Calu3 (cell line): ENCODE data around the gene PNMT. TPM values are rescaled to one million over a fixed set of nuclear protein-coding genes. Genes with fewer than 3 reads are reported as not detected.

ENCODE experiments used
- BruUV-seq: library from RNA; stranded (reverse); fragments of 400-500 nt; replicated peaks from 2 replicates; lab custom pipeline; 2021; lab: Mats Ljungman, UMichigan
- CTCF ChIA-PET: fragments of 300-600 bp; sonication (Branson Sonifier 250); formaldehyde crosslinking; loops from one replicate; lab custom pipeline; 2022; ENCODE audit warnings: antibody characterized with exemption; lab: Charles Lee
- DNase-seq: peaks from one replicate; pipeline ENCODE4 v3.0.0; 2022
- H3K27ac Mint-ChIP-seq: one replicate; pipeline ENCODE4 v1.8.0; 2022; ENCODE audit warnings: mixed read lengths; ENCODE audit not compliant: unreplicated experiment
- H3K27me3 Mint-ChIP-seq: one replicate; pipeline ENCODE4 v1.8.0; 2022; ENCODE audit warnings: mixed read lengths; ENCODE audit not compliant: unreplicated experiment
- H3K36me3 Mint-ChIP-seq: one replicate; pipeline ENCODE4 v1.8.0; 2022; ENCODE audit warnings: mild to moderate bottlenecking, moderate library complexity, mixed read lengths; ENCODE audit not compliant: insufficient read depth, unreplicated experiment
- H3K4me1 Mint-ChIP-seq: one replicate; pipeline ENCODE4 v1.8.0; 2022; ENCODE audit warnings: mild to moderate bottlenecking, low read depth, mixed read lengths; ENCODE audit not compliant: unreplicated experiment
- H3K4me3 Mint-ChIP-seq: one replicate; pipeline ENCODE4 v1.8.0; 2022; ENCODE audit warnings: mild to moderate bottlenecking, low read depth, moderate library complexity, mixed read lengths; ENCODE audit not compliant: unreplicated experiment
- H3K9me3 Mint-ChIP-seq: one replicate; pipeline ENCODE4 v1.8.0; 2022; ENCODE audit warnings: low read depth, mixed read lengths; ENCODE audit not compliant: unreplicated experiment
- CTCF ChIP-seq: fragments of 200-600 bp; IDR thresholded peaks from one replicate; pipeline ENCODE4 v1.8.0; 2022; ENCODE audit warnings: antibody characterized with exemption; ENCODE audit not compliant: unreplicated experiment
- intact Hi-C: fragments of 100-400 bp; cut with micrococcal nuclease; formaldehyde crosslinking; loops from one replicate; pipeline ENCODE4 v1.10.0; 2022; ENCODE audit not compliant: unreplicated experiment
- total RNA-seq: library from RNA; stranded (reverse); gene quantifications from 2 replicates; pipeline ENCODE4 v1.2.3, GENCODE V29; 2022

PNMT gene
- total RNA-seq, 1 experiment from 2014 or later, result 1.3 TPM

GRCh38 chr17:39639043-39639442 lies 29.2 kb upstream of the PNMT start:
- Mint-ChIP-seq H3K4me3 (no peak overlapping the region), H3K27ac (no peak overlapping the region), H3K4me1 (peaks cover 70% of the 10 kb centered on the region), H3K36me3 (peaks cover 30% of the 10 kb centered on the region), H3K27me3 (no peaks in the 10 kb centered on the region), H3K9me3 (no peaks in the 10 kb centered on the region)
- no peak for DNase-seq
- intact Hi-C loops, result loop anchor here (10.0 kb wide), 3 partner anchors 476 to 856 kb away; partner anchors contain the start of gene CDC6
- CTCF ChIA-PET, result interaction anchor here (0.5 to 161.2 kb wide), 20 partner anchors 18 to 327 kb away, joined by 3 to 42089 read pairs (median 10); partner anchors contain the start of genes ERBB2, GRB7, GSDMA and GSDMB
- no TSS peak for BruUV-seq
- TF ChIP-seq CTCF, result no peak

- no peaks in the 10 kb centered on the region for H3K9me3 Mint-ChIP-seq
- no TSS peak for BruUV-seq
- intact Hi-C loops, result loop anchor here (10.0 kb wide), 3 partner anchors 475 to 855 kb away; partner anchors contain the start of gene CDC6
- no peak overlapping the region for H3K4me3 Mint-ChIP-seq
- peaks cover 38% of the 10 kb centered on the region for H3K36me3 Mint-ChIP-seq
- DNase-seq, result peak; percentile 77
- H3K27ac Mint-ChIP-seq, result no peak overlapping the region
- no peaks in the 10 kb centered on the region for H3K27me3 Mint-ChIP-seq
- TF ChIP-seq CTCF, result no peak
- peaks cover 77% of the 10 kb centered on the region for H3K4me1 Mint-ChIP-seq
- CTCF ChIA-PET, result interaction anchor here (0.5 to 161.2 kb wide), 22 partner anchors 19 to 778 kb away, joined by 3 to 42089 read pairs (median 8); partner anchors contain the start of genes ERBB2, GRB7, GSDMA and GSDMB
Measured at GRCh38 chr17:39639566-39640458, 28.4 kb upstream of the PNMT start.

GRCh38 chr17:39640591-39641031 lies 27.6 kb upstream of the PNMT start:
- intact Hi-C loops, result no loop called here
- CTCF ChIA-PET, result interaction anchor here (0.7 to 161.2 kb wide), 16 partner anchors 20 to 835 kb away, joined by 3 to 42089 read pairs (median 42); partner anchors contain the start of genes ERBB2, GRB7, GSDMA and GSDMB
- H3K27ac Mint-ChIP-seq, result no peak overlapping the region

More at GRCh38 chr17:39640591-39641031, 27.6 kb upstream of the PNMT start:
- DNase-seq, result peak; percentile 77
- TF ChIP-seq CTCF, result no peak
- no TSS peak for BruUV-seq
- Mint-ChIP-seq H3K9me3 (no peaks in the 10 kb centered on the region), H3K4me3 (no peak overlapping the region), H3K27me3 (no peaks in the 10 kb centered on the region), H3K4me1 (peaks cover 79% of the 10 kb centered on the region), H3K36me3 (peaks cover 44% of the 10 kb centered on the region)
